ENCODE results near the gene HOXC4.

DNA sequence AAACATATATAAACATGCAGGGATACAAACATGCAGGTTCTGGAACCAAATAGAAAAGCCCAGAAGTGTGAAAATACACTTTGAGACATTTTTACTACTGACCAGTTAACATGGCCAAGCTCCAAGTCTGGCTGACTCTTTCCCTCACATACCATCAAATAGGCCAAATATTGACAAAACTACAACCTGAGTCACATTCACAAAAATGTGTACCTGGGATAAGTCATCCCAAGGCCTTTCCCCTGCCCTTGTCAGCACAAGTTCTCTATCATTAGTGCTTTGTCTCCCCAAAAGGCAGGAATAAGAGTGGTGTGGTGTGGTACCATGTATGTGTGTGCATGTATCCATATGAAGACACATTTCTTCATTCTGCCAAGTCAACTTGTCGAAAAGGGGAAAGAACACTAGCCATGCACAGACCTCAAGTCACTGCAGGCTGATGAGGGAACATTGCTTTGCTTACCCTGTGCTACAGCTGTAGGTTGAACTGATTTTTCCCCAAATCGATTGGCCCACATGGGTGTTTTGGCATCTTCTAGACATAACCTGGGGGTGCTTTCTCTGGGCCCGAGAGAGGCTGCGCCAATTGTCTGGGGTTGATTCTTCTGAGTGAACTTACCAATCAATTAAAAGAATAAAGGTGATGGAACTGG, 14.9 kb downstream of the HOXC4 start:
- no peak for TF ChIP-seq EZH2 (IDR thresholded peaks at IDR 0.05; ENCODE audit: insufficient read depth, low read length)
- TF ChIP-seq, protein P1, sequence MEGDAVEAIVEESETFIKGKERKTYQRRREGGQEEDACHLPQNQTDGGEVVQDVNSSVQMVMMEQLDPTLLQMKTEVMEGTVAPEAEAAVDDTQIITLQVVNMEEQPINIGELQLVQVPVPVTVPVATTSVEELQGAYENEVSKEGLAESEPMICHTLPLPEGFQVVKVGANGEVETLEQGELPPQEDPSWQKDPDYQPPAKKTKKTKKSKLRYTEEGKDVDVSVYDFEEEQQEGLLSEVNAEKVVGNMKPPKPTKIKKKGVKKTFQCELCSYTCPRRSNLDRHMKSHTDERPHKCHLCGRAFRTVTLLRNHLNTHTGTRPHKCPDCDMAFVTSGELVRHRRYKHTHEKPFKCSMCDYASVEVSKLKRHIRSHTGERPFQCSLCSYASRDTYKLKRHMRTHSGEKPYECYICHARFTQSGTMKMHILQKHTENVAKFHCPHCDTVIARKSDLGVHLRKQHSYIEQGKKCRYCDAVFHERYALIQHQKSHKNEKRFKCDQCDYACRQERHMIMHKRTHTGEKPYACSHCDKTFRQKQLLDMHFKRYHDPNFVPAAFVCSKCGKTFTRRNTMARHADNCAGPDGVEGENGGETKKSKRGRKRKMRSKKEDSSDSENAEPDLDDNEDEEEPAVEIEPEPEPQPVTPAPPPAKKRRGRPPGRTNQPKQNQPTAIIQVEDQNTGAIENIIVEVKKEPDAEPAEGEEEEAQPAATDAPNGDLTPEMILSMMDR (IDR thresholded peaks at IDR 0.05; ENCODE audit: insufficient read depth, low read depth, low read length): no peak
